Gastroesophageal sphincter (tissue), 4 donors: ENCODE results near the gene TWIST2. TPM values are rescaled to one million over a fixed set of nuclear protein-coding genes. Genes with fewer than 3 reads are reported as not detected.

Source experiments
- ATAC-seq: fragments of 150-250 bp; one replicate; pipeline ENCODE4 v1.9.1; 2016; ENCODE audit warnings: mild to moderate bottlenecking, moderate library complexity
- H3K27ac ChIP-seq, 4 donors: fragments of 200-600 bp; sonication (generic) in 3 of 4; 1 replicate in 3 of 4; 2 replicates in 1 of 4; pipeline ENCODE4 v1.5.1; 2016 to 2019
- H3K27me3 ChIP-seq: fragments of 200-600 bp; sonication (generic); one replicate; pipeline ENCODE4 v1.5.1; 2019
- H3K36me3 ChIP-seq, 2 donors: fragments of 200-600 bp; sonication (generic); one replicate each; pipeline ENCODE4 v1.5.1; 2019; ENCODE audit warnings: control low read depth in 1 of 2
- H3K4me1 ChIP-seq, 3 donors: fragments of 200-600 bp; sonication (generic); 1 replicate in 2 of 3; 2 replicates in 1 of 3; pipeline ENCODE4 v1.5.1; 2016 to 2019; ENCODE audit warnings: control low read depth in 2 of 3
- H3K4me3 ChIP-seq, 2 donors: fragments of 200-600 bp; sonication (generic); one replicate each; pipeline ENCODE4 v1.5.1; 2019; ENCODE audit warnings: mild to moderate bottlenecking in 1 of 2, moderate library complexity in 1 of 2
- H3K9me3 ChIP-seq, 3 donors: fragments of 200-600 bp; sonication (generic); one replicate each; pipeline ENCODE4 v1.5.1; 2017 to 2019; ENCODE audit warnings: control low read depth in 2 of 3
- CTCF ChIP-seq, 4 experiments: fragments of 200-600 bp in 2 of 4; fragments of 450-650 bp in 2 of 4; sonication (generic) in 1 of 4; IDR thresholded peaks; one replicate each; pipeline ENCODE4 v1.5.1; 2017 to 2019; ENCODE audit warnings: antibody characterized with exemption in 4 of 4, mild to moderate bottlenecking in 2 of 4, moderate library complexity in 2 of 4
- EP300 ChIP-seq: sonication (generic); formaldehyde crosslinking; IDR thresholded peaks from one replicate; pipeline ENCODE4 v1.6.1; 2017; ENCODE audit warnings: antibody characterized with exemption, mild to moderate bottlenecking
- POLR2A ChIP-seq, 2 donors: fragments of 450-650 bp; IDR thresholded peaks; one replicate each; pipeline ENCODE4 v1.6.1; 2017; ENCODE audit warnings: antibody characterized with exemption in 2 of 2, mild to moderate bottlenecking in 2 of 2, moderate library complexity in 1 of 2
- POLR2AphosphoS5 ChIP-seq: sonication (generic); formaldehyde crosslinking; IDR thresholded peaks from one replicate; pipeline ENCODE4 v1.6.1; 2017; ENCODE audit warnings: antibody characterized with exemption
- WGBS, 2 donors: methylation state at CpG; one replicate each; pipeline ENCODE4 v1.1.5; 2018; ENCODE audit warnings: low coverage in 1 of 2; 5-methylcytosine and 5-hydroxymethylcytosine counted together
- total RNA-seq, 4 donors: library from RNA; depleted of rRNA; stranded (reverse); fragments of >200 nt; gene quantifications; one replicate each; pipeline ENCODE4 v1.1.0, GENCODE V29; 2016

The TWIST2 gene
- total RNA-seq, 4 donors from 2014 or later, result 17.7 to 69.6 (median 45.2) TPM

GRCh38 chr2:238886453-238887094 is 38.7 kb downstream of the TWIST2 start:
- WGBS, 2 donors, result 57 to 86% methylated on average over 1 to 7 of the region's 13 CpGs
- Histone ChIP-seq H3K4me3 (no peak overlapping the region), H3K27ac (no peak overlapping the region), H3K9me3 (no peaks in the 10 kb centered on the region), H3K36me3 (peaks cover 0 to 5% of the 10 kb centered on the region in 2 donors), H3K4me1 (peaks cover 0 to 32% (median 5%) of the 10 kb centered on the region in 3 donors), H3K27me3 (peaks cover 5% of the 10 kb centered on the region)
- no peak for TF ChIP-seq POLR2AphosphoS5
- no peak for TF ChIP-seq CTCF (IDR thresholded peaks at IDR 0.05)
- no peak for ATAC-seq

- Histone ChIP-seq H3K27ac (no peak overlapping the region), H3K4me1 (peaks cover 0 to 31% (median 9%) of the 10 kb centered on the region in 3 donors), H3K36me3 (peaks cover 0 to 5% of the 10 kb centered on the region in 2 donors), H3K4me3 (no peak overlapping the region), H3K27me3 (peaks cover 5% of the 10 kb centered on the region), H3K9me3 (no peaks in the 10 kb centered on the region)
- 100% methylated on average over 5 of the region's 10 CpGs; no CpG with 5 or more reads in 1 of the 2 donors for WGBS, 2 donors
- no peak for ATAC-seq
- TF ChIP-seq POLR2AphosphoS5 (no peak), POLR2A (IDR thresholded peaks at IDR 0.05) (no peak), EP300 (no peak), CTCF (IDR thresholded peaks at IDR 0.05) (no peak)
These were observed 39.7 kb downstream of the TWIST2 start for GRCh38 chr2:238887616-238888015.

GRCh38 chr2:238888781-238889180 is 40.9 kb downstream of the TWIST2 start:
- peaks cover 0 to 26% (median 4%) of the 10 kb centered on the region in 3 donors for H3K4me1 ChIP-seq
- no peaks in the 10 kb centered on the region for H3K27me3 ChIP-seq
- no peak overlapping the region for H3K27ac ChIP-seq
- no peak overlapping the region for H3K4me3 ChIP-seq
- ATAC-seq, result no peak
- H3K36me3 ChIP-seq, result peaks cover 0 to 5% of the 10 kb centered on the region in 2 donors
- TF ChIP-seq POLR2AphosphoS5 (no peak), POLR2A (IDR thresholded peaks at IDR 0.05) (no peak), CTCF (IDR thresholded peaks at IDR 0.05) (no peak), EP300 (no peak)
- 89% methylated on average over 2 of the region's 2 CpGs; no CpG with 5 or more reads in 1 of the 2 donors for WGBS, 2 donors
- no peaks in the 10 kb centered on the region for H3K9me3 ChIP-seq

- TF ChIP-seq POLR2A (IDR thresholded peaks at IDR 0.05), result no peak
- TF ChIP-seq CTCF (IDR thresholded peaks at IDR 0.05), result no peak
- no peak for TF ChIP-seq POLR2AphosphoS5
- TF ChIP-seq EP300, result no peak
- Histone ChIP-seq H3K27ac (no peak overlapping the region), H3K36me3 (peaks cover 0 to 5% of the 10 kb centered on the region in 2 donors), H3K4me3 (no peak overlapping the region), H3K27me3 (no peaks in the 10 kb centered on the region), H3K9me3 (no peaks in the 10 kb centered on the region), H3K4me1 (peaks cover 0 to 33% (median 12%) of the 10 kb centered on the region in 3 donors)
- no peak for ATAC-seq
- 94% methylated on average over 9 of the region's 13 CpGs; no CpG with 5 or more reads in 1 of the 2 donors for WGBS, 2 donors
These were observed 42.2 kb downstream of the TWIST2 start for GRCh38 chr2:238890131-238890530.
